HG03103 (cell line): Measurements from ENCODE around the gene PRKN.

ENCODE experiments used
- ATAC-seq: cut with Tn5 transposase; IDR thresholded peaks from one replicate; pipeline ENCODE4 v1.9.1; 2021; ENCODE audit warnings: low read depth; ENCODE audit not compliant: unreplicated experiment

PRKN gene

DNA sequence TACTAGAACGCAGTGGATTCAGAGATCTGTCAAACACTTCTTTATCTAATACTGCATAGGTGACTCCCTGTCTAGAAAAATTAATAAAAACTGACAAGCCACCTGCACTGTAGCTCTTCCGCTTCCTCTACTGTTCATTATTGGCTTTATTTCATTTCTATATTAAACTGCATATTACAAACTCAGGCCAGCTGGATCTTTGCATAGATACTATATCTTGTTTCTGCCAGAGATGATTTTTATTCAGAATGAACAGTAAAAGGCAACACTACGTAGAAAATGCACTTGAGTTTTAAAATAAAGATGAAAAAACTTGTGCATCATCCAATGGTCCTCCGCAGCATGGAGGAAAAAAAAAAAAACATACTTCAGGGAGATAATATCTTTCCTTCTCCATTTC, 508.3 kb downstream of the PRKN start:
- no peak for ATAC-seq

DNA sequence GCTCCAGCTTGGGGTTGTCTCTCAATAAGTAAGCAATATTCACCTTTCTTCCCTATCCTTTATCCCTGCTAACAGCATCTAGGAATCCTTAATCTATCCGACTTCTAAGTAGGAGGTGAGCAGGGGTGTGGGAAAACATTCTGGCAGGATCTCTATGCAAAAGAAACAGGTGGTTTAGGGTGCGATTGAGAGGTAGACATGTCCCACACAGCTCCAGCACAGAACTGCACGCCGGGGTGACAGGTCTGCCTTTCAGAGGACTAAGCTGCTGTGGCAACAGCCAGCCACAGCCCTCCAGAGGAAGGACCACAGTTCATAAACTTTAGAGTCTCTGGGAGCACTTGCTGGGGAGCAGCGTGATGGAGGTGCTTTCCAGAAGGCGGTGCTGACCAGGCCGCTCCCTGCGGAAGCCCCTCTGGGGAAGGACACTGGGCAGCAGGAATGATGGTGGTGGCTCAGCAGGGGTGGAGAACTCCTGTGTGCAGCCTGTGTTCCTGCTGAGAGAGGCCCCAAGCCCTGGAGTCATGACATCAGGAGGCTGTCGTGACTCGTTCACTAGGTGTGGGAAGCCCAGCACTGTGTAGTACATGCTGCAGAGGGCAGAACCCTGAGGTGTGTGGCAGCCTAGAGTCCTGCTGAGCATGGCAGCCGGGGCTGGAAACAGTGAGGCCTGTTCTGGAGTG, 509.6 kb downstream of the PRKN start:
- ATAC-seq, result no peak

DNA sequence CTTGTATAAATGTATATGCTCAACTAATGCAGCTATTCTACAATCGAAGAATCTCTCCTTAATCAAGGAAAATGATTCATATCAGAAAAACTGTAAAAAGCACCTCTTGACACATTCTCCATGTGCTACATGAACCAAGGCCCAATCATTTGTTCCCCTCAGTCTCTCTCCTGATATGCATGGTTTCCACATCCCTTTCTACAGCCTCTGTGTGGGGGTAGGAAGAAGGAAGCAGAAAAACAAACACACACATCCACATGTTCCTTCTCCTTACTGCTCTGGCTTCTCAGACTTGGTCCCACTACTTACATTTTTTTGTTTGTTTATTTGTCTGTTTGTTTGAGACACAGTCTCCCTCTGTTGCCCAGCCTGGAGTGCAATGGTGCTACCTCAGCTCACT, 510.5 kb downstream of the PRKN start:
- no peak for ATAC-seq

DNA sequence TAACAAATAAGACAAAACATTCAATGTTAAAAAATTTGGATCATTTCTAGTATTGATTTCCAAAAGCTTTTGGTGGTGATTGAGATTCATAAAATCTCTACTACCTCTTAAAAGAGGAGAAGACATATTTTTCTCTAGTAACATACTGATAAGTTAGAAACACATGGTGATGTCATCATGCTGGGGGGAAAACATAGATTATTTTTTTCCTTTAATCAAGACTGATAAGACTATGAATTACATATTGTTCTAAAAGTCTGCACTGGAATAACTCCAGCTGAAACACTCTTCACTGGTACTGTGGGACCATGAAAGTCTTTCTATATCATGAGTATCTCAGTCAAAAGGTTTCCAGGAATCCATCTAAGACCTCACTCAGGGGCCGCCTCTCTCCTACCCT, 515.8 kb downstream of the PRKN start:
- no peak for ATAC-seq

DNA sequence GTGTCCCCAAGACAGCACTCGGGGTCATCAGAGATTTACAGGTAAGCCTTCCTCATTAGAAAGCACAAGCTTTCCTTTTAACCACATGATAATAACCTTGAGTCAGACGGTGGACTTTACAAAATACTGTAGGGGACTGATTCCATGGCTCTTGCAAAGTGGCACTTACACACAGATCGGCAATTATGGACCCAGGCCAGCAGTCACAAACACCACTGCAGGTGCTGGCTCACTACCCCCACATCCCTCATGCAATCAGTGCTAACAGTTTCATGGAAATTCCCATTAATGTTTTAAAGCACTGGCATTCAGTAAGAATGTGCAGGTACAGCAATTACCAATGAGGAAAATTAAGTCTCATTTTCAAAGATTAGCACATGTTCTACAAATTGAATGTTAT, 516.5 kb downstream of the PRKN start:
- no peak for ATAC-seq

DNA sequence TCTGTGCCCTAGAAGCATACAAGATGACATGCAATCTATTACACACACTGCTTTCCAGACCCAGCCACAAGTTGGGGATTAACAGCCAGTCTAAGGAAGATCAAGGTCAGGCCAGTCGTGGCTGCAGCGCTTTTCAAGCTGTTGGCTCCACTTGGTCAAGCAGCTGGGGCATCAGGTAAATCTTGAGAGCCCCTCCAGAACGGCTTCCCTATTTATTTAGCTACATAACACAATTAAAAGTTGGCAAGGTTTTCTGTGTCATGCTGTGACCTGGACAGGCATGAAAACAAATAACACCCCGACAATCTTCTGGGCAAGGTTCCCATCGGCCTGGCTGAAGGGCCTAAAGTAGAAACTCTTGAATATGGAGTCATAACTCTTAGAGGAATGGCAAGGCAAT, 524.3 kb downstream of the PRKN start:
- no peak for ATAC-seq

DNA sequence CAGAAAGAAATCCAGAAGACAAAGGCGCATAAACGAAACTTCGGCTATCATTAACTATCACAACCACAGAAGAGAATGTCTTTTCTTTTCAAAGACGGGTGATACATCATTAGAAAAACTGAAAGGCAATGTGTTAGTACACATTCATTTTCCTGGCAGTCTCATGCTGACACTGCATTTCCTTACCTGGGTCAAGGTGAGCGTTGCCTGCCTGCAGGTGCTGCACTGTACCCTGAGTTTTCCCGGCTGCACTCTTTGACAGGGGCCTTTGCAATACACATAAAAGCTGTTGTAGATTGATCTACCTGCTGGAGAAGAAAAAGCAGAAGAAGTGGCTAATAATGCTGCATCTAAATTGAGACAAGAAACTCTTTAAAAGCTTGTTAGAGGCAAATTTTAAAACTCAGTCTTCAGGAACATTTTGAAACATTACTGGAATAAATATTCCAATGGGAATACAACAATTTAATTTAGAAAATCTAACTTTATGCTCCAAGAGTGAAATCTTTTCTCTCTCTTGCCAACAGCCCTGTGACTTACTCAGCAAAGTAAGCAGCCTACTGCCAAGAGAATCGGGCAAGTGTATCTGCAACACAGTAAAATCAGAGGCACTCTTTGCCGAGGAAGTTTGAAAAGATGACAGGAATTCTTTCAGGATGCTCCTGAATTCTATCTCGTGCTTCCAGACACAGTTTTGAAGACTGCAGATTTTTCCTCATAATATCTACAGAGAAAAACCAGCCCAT, 526.4 kb downstream of the PRKN start:
- ATAC-seq, result no peak

DNA sequence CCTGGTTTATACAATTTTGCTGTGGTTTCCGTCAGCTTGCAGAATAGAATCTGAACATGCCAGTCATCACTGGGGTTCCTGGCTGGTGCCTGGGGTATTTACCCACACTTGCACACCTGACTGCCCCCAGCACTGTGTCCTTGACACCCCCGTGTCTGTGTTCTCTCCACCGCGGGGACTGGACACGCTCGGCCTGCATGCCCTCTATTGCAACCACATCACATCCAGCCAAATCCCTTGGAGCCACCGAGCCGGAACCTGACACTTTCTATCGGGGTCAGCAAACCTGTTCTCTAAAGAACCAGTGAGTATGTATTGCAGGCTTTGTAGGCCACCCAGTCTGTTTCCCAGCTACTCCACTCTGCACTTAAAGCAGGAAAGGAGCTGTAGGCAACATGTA, 527.5 kb downstream of the PRKN start:
- ATAC-seq, result no peak

DNA sequence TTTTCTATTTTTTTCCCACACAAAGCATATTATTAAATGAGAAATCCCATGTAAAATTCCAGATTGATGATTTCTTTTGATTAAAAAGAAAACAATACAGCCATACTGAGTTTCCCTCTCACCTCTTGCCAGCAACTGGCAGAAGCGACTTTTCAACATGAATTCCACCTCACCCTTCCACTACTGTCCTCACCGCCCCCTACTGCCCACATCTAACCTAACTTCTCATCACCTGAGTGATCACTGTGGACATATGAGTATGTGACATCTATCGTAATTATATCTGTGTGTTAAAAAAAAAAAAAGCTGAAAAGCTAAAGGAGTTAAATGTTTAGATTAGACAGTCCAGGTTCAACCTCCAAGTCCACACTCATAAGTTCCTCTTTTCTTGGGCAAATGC, 528.6 kb downstream of the PRKN start:
- no peak for ATAC-seq

DNA sequence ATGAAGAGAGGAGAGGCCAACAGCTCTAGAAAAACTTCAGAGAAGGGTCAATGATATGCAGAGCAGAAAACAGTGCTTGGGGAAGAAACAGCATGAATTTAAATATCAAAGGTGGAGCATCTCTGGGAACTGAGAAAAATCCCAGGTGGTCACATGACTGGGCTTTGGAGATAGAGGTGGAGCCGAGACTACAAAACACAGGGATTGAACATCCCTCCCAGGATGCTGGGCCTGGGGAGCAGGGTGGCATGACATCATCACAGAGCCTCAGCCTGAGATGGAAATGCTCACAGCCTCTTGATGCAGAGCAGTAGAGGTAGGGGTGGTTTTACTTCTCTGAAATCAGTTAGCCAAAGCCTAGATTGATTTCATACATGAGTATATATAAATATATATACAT, 529.5 kb downstream of the PRKN start:
- ATAC-seq, result no peak

DNA sequence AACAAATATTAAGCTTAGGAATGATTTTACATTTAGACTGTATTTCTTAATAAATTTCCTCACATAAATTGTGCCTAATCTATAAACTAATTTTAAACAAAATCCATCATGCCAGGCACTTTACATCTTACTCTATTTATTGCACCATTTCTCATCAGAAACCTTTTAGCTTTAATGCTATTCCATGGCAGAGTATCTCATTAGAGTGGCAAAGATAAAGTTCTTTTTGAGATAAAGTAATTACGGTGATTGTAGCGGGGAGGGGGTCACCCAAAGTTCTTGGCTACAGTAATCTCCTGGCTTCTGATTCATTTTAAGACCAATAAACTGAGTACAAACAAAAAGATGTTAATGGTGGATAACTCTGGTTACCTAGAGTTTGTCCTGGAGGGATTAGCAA, 532.1 kb downstream of the PRKN start:
- ATAC-seq, result no peak

DNA sequence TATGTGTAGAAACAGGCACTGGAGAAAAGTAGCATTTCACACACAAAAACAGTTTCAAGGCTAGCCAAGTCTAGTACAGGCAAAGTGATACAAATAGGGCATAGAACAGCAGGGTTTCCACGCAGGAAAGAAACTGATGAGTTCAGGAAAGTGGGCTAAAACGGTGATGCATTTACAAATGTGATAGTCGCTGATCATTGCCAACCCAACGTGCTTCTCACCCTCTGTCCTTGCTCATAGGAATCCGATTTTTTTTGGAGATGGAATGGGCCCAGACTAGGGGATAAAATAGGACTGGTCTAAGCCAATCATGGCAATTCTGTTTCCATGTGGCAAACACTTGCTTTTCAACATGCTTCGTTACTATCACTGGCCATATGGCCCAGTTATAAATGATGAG, 536.6 kb downstream of the PRKN start:
- no peak for ATAC-seq

DNA sequence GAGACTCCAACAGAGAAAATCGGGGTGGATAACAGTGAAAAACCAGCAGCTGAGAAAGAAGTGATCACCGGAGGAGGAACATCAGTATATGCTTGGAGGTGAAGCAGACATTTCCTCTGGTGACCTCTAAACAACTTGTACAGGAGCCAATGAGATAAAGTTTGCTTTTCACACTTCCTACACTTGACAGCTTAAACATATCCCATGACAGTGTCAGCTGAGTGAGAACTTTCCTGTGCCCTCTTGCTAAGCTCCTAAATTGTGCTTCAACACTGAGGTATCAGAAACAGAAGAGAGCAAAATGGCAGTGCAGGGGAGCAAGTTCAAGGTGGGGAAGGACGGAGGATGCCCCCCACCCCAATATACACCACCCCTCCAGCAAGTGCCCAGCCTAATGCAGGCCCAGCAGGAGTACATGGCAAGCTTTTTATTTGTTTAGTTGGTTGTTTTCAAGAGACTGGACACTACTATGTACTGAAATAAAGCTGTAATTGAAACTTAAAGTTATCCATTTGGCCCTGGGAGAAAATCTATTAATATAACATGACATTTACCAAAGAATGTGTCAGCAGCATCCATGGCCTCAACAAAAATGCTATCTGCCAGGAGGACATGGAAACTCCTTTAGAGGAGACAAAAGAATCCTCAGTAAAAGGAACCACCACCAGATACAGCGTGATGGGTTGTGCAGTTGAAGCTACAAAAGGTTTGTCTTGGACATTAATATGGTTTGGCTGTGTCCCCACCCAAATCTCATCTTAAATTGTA, 540.2 kb downstream of the PRKN start:
- no peak for ATAC-seq

DNA sequence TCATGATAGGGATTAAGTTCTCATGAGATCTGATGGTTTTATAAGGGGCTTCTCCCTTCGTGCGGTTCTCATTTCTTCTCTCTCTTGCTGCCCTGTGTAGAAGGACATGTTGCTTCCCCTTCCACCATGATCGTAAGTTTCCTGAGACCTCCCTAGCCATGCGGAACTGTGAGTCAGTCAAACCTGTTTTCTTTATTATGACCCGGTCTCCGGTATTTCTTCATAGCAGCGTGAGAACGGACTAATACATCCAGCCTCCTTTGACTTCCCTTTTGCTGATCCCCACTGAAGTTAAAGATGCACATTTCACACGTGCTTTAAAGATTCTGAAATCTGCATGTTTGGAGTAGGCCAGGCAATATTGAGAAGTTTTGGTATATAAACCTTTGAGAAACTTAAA, 543.1 kb downstream of the PRKN start:
- no peak for ATAC-seq

DNA sequence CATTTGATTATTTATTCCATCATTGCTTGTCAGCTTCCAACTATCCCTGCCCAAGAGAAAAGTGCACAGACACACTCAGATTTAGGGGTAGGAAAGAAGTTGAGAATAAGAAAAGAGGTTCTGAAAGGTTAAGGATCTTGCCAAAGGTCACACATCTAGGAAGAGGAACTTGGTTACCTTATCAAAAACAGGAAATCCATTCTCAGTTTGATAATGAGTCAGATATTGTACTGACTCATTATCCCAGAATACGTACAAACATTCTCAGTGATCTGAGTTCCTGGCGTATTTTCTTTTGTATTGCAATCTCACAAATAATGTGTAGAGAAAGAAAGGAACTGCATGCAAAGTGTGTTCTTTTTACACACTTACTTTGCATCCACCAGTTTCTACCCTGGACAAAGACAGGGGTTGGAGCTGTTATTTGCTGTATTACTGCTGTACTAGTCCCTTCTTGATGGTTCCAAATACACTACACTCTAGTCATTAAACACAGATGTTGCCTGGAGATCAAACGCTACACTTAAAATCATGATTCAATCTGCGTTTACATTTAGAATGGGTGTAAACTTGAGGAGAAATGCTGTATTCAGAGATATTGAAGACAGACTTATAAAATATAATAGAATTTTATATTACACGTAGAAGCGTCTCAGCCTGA, 545.7 kb downstream of the PRKN start:
- ATAC-seq, result peak; percentile 59

DNA sequence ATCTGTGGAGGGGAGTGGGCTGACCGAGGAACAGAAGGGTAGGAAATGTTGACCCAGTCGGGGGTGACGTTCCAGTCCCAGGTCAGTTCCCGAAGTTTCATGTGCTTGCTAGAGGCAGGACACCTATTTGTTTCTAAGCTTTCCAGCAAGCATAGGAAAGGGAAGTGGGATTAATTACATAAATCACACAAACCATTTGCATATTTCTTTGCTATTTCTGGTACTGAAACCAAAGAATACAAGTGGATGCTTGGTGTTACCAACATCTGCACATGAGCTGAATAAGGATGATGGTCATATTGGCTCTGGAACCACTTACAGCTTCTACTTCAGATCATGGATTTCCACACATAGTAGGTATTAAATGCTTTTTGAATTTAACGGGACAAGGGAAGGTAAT, 546.5 kb downstream of the PRKN start:
- ATAC-seq, result no peak

DNA sequence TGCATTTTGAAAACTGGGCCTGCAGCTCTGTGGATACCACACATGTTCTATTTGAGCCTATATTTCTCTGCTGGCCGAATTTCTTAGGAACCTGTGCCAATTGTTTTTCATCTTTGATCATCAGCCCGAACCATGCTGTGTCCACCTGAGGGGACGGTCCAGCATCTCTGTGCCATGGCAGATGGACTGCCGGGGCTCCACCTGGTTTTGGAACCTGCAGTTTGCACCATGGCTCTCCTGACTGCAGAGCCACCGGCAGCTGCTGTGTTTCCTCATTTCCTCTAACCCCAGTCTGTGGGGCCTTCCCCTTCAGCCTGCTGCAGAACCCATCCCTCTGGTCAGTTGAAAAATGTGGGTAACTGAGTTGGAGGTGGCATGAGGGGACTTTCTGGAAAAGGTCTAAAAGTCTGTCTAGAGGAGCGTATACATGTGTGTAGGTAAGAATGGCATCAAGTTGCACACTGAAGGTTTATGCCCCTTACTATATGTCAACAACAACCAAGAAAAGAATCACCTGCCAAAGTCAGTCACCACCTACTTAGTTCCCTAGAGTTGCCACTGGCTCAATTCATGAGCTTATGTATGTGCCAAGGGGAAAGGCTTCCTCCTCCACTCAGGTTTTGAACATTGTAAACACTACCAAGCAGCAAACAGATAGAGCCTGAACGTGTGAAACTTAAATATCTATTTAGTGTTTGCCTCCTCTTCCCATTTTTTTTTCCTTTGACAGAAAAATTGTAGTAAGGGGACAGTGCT, 548.2 kb downstream of the PRKN start:
- ATAC-seq, result no peak

DNA sequence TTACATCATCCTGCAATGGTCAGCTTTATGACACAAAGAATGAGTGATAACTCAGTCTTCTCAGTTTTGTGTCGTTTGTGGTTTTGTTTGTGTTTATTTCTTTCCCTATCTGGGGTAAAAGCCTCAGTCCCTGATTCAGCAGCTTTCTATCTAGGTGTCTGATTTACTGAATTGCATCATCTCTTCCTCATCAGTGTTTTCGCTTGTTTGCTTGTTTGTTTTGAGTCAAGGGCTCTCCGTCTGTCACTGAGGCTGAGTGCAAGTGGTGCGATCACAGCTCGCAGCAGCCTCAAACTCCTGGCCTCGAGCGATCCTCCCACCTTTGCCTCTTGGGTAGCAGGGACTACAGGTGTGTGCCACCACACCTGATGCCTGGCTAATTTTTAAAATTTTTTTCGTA, 548.9 kb downstream of the PRKN start:
- ATAC-seq, result no peak

DNA sequence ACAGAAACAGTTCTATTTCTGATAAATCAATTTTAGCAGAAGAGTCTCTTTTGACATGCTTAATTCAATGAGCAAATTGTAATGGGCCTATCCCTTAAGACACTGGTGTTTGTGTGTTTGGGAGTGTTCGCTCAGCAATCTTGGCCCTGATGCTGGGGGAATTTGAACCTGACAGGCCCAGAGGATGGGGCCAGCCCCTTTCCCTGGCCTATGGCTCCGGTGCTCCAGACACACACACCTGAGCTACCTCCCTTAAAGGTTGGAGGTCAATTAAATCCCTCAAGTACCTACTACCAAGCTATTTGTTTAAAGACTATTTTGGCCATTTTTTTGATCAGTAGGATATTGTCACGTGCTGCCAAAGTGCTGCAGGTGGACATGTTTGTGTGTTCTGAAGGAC, 549.3 kb downstream of the PRKN start:
- ATAC-seq, result no peak

DNA sequence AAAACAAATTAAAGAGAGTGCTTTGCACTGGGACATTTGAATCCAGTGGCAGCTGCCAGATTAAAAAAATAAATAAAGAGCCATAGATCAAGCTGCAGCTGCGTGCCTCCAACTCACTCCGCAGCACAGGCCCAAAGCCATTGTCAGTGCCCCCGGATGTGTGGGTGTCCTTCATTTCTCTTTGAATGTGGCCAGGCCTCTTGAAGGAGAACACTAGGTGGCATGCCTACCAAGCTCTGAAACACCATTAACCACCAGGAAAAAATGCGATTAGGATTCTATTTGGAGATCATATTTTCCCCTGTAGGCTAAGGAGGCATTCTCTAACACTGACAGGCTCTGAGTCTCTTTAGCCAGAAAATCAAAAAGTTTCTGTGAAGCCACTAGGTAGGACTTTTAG, 549.8 kb downstream of the PRKN start:
- no peak for ATAC-seq

DNA sequence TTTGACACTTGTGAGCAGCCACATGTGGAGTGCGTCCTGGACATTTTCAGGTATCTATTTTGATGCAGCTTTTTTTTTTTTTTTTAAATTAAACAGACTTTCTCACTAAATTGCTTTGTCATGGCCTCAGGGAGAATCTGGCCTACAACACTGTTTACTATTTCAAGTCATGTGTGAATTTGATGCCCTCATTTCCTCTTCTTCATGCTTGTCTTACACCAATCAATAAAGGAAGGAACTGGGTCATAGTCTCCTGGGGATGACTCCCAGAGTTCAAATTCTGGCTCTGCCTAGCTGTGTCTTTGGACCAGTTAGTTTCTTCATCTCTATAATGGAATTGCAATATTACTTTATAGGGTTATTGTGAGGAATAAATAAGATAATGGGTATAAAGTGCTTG, 554.1 kb downstream of the PRKN start:
- ATAC-seq, result no peak
